Fibroblast of lung (primary cell): ENCODE data around the gene MEOX2. TPM values are rescaled to one million over a fixed set of nuclear protein-coding genes. Genes with fewer than 3 reads are reported as not detected.

Source experiments
- DNase-seq, 2 donors: peaks; one replicate each; pipeline versions ENCODE4 v3.0.0 to v3.0.0-alpha.2; 2010; ENCODE audit warnings: low read depth in 2 of 2
- H2AFZ ChIP-seq: 2 replicates; pipeline ENCODE4 v1.5.1; 2012; ENCODE audit warnings: low read length, control low read depth, inconsistent platforms
- H3K27ac ChIP-seq: 2 replicates; pipeline ENCODE4 v1.5.1; 2011; ENCODE audit warnings: low read length, control low read depth; ENCODE audit not compliant: insufficient read depth
- H3K27me3 ChIP-seq: 2 replicates; pipeline ENCODE4 v1.5.1; 2011; ENCODE audit warnings: mild to moderate bottlenecking, low read length; ENCODE audit not compliant: control insufficient read depth, insufficient read depth
- H3K36me3 ChIP-seq: 2 replicates; pipeline ENCODE4 v1.5.1; 2011; ENCODE audit warnings: low read length; ENCODE audit not compliant: control insufficient read depth, insufficient read depth
- H3K4me1 ChIP-seq: 2 replicates; pipeline ENCODE4 v1.5.1; 2011; ENCODE audit warnings: low read length; ENCODE audit not compliant: control insufficient read depth, insufficient read depth; ENCODE audit errors: extremely low read depth
- H3K4me2 ChIP-seq: 2 replicates; pipeline ENCODE4 v1.5.1; 2011; ENCODE audit warnings: low read length, control low read depth; ENCODE audit not compliant: insufficient read depth; ENCODE audit errors: extremely low read depth
- H3K4me3 ChIP-seq, 4 experiments: fragments of 200-600 bp in 1 of 4; sonication (generic) in 1 of 4; replicated peaks in 1 of 4; 2 replicates each; pipeline ENCODE4 v1.5.1; 2011 to 2016; ENCODE audit warnings: low read length in 4 of 4, low read depth in 3 of 4, mild to moderate bottlenecking in 3 of 4, control low read depth in 2 of 4, inconsistent platforms in 1 of 4, mixed read lengths in 1 of 4; ENCODE audit not compliant: insufficient read depth in 1 of 4; ENCODE audit errors: control extremely low read depth in 1 of 4
- H3K79me2 ChIP-seq: 2 replicates; pipeline ENCODE4 v1.5.1; 2012; ENCODE audit warnings: mild to moderate bottlenecking, low read length, inconsistent platforms; ENCODE audit not compliant: control insufficient read depth, insufficient read depth
- H3K9ac ChIP-seq: 2 replicates; pipeline ENCODE4 v1.5.1; 2011; ENCODE audit warnings: mild to moderate bottlenecking, low read length, control low read depth; ENCODE audit not compliant: insufficient read depth
- H3K9me3 ChIP-seq: 2 replicates; pipeline ENCODE4 v1.5.1; 2012; ENCODE audit warnings: low read depth, low read length; ENCODE audit not compliant: control insufficient read depth, insufficient read depth
- H4K20me1 ChIP-seq: 2 replicates; pipeline ENCODE4 v1.5.1; 2011; ENCODE audit warnings: low read length; ENCODE audit not compliant: control insufficient read depth, insufficient read depth; ENCODE audit errors: extremely low read depth
- EZH2 ChIP-seq: IDR thresholded peaks from 2 replicates; pipeline ENCODE4 v1.5.1; 2012; ENCODE audit warnings: low read length, control low read depth, mild to moderate bottlenecking; ENCODE audit errors: missing control alignments
- polyA plus RNA-seq, 2 donors: library from polyadenylated mRNA; depleted of rRNA in 1 of 2; stranded (reverse) in 1 of 2; unstranded in 1 of 2; fragments of >200 nt; gene quantifications; 2 replicates each; pipeline ENCODE4 v1.2.1, GENCODE V29; 2011 to 2012; ENCODE audit warnings: missing spikeins in 1 of 2
- total RNA-seq: library from RNA; depleted of rRNA; stranded (reverse); fragments of >200 nt; gene quantifications from 2 replicates; pipeline ENCODE4 v1.2.1, GENCODE V29; 2014
- TF ChIP-seq, protein P1 (sequence below), 2 donors: IDR thresholded peaks in 1 of 2; conservative IDR thresholded peaks in 1 of 2; 1 replicate in 1 of 2; 2 replicates in 1 of 2; pipeline ENCODE4 v1.5.1; 2011 to 2012; ENCODE audit warnings: low read length in 2 of 2, control low read depth in 1 of 2, inconsistent platforms in 1 of 2, low read depth in 1 of 2, mild to moderate bottlenecking in 1 of 2

The MEOX2 gene
- total and polyA plus RNA-seq, 2 donors (not counting 1 experiment from before 2014, with no cell fraction given): 0.28 to 0.50 TPM

- no peak overlapping the region for H2AFZ ChIP-seq
- TF ChIP-seq, protein P1, sequence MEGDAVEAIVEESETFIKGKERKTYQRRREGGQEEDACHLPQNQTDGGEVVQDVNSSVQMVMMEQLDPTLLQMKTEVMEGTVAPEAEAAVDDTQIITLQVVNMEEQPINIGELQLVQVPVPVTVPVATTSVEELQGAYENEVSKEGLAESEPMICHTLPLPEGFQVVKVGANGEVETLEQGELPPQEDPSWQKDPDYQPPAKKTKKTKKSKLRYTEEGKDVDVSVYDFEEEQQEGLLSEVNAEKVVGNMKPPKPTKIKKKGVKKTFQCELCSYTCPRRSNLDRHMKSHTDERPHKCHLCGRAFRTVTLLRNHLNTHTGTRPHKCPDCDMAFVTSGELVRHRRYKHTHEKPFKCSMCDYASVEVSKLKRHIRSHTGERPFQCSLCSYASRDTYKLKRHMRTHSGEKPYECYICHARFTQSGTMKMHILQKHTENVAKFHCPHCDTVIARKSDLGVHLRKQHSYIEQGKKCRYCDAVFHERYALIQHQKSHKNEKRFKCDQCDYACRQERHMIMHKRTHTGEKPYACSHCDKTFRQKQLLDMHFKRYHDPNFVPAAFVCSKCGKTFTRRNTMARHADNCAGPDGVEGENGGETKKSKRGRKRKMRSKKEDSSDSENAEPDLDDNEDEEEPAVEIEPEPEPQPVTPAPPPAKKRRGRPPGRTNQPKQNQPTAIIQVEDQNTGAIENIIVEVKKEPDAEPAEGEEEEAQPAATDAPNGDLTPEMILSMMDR (conservative IDR thresholded peaks at IDR 0.05 in 1 of 2, IDR thresholded peaks at IDR 0.05 in 1 of 2; ENCODE audit: low read depth in 1 of 2, low read length in 2 of 2): no peak
- no peak for TF ChIP-seq EZH2
- H3K4me3 ChIP-seq: no peak overlapping the region
- H4K20me1 ChIP-seq: no peaks in the 10 kb centered on the region
- no peaks in the 10 kb centered on the region for H3K9me3 ChIP-seq
- no peaks in the 10 kb centered on the region for H3K4me1 ChIP-seq
- no peak overlapping the region for H3K4me2 ChIP-seq
- no peaks in the 10 kb centered on the region for H3K79me2 ChIP-seq
- no peak overlapping the region for H3K27ac ChIP-seq
- no peaks in the 10 kb centered on the region for H3K27me3 ChIP-seq
- no peak for DNase-seq
- no peaks in the 10 kb centered on the region for H3K36me3 ChIP-seq
- no peak overlapping the region for H3K9ac ChIP-seq
These were observed 43.3 kb downstream of the MEOX2 start for GRCh38 chr7:15643000-15643705.

DNA sequence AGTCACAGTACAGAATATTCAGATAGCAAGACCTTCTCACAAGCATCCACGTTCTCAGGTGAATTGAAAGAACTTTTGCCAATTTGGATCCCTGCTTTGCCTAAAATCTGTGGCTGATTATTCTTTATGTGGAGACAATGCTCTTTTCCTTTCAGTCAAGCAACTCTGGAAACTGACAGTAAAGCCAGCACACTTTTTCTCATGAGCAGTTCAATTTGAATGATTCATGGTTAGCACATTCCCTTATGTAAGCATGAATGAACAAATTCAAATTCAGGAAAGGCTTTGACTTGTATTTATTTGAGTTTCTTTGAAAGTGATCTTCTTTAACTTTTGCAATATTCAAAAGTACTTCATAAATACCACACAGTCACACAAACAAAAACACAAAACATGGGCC lies 57.6 kb downstream of the MEOX2 start:
- peaks cover 2% of the 10 kb centered on the region for H3K4me1 ChIP-seq
- H3K4me2 ChIP-seq: peak overlapping the region; percentile 6
- no peaks in the 10 kb centered on the region for H3K36me3 ChIP-seq
- no peaks in the 10 kb centered on the region for H4K20me1 ChIP-seq
- no peak overlapping the region for H3K27ac ChIP-seq
- no peak overlapping the region for H2AFZ ChIP-seq
- no peaks in the 10 kb centered on the region for H3K27me3 ChIP-seq
- H3K79me2 ChIP-seq: no peaks in the 10 kb centered on the region
- TF ChIP-seq EZH2: no peak
- TF ChIP-seq, protein P1 (conservative IDR thresholded peaks at IDR 0.05 in 1 of 2, IDR thresholded peaks at IDR 0.05 in 1 of 2; ENCODE audit: low read depth in 1 of 2, low read length in 2 of 2): no peak
- H3K4me3 ChIP-seq: no peak overlapping the region
- peak; percentile 23 to 47 for DNase-seq
- H3K9ac ChIP-seq: no peak overlapping the region
- H3K9me3 ChIP-seq: no peaks in the 10 kb centered on the region

GRCh38 chr7:15626041-15626440 lies 60.4 kb downstream of the MEOX2 start:
- Histone ChIP-seq H3K36me3 (no peaks in the 10 kb centered on the region), H3K4me1 (peaks cover 2% of the 10 kb centered on the region), H3K27me3 (no peaks in the 10 kb centered on the region), H4K20me1 (no peaks in the 10 kb centered on the region), H2AFZ (no peak overlapping the region), H3K79me2 (no peaks in the 10 kb centered on the region), H3K27ac (no peak overlapping the region), H3K4me2 (no peak overlapping the region), H3K9me3 (no peaks in the 10 kb centered on the region), H3K9ac (no peak overlapping the region), H3K4me3 (no peak overlapping the region)
- DNase-seq: no peak
- TF ChIP-seq, protein P1 (conservative IDR thresholded peaks at IDR 0.05 in 1 of 2, IDR thresholded peaks at IDR 0.05 in 1 of 2; ENCODE audit: low read depth in 1 of 2, low read length in 2 of 2): no peak
- TF ChIP-seq EZH2: no peak
